ENCODE data around the gene SNN.

DNA sequence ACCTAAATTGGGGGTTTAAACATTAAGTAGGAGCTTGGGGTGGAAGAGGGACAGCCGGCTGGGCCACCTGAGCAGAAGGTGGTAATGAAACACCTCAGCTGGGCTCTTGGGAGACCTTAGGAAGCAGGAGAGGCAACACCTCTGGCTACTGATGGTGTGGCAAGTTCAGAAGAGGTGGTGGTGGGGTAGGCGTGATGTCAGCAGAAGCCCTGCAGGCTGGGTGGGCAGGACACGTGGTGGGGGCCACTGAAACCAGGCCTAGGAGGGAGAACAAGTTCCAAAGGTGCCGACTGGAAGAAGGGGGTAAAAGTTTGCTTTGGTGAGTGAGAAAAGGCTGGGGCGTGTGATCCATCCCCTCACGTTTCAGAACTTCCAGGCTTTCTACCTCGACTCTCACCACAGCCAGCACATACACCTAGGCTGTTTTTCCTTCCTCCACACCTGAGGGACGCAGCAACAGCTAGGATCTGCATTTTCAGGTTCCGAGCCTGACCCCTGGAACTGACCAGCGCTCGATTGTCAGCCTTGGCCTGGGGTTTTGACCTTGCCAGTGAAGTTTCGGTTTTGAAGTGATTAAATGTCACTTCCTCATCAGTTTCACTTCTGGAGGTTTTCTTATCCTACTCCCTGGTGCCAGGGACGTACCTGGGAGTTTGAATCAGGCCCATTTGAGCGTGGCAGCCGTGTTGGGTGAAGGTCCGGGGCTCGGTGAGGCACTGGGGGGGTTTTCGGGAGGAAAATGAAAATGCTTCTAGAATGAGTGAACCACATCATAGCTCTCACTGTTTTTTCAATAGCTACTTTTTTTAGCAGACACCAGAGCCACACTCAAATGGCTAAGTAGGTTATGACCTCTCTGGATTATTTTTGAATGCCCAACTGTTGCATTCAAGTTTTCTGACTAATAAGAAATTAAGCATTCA is 10.0 kb downstream of the SNN start:
- TF ChIP-seq, protein P1, sequence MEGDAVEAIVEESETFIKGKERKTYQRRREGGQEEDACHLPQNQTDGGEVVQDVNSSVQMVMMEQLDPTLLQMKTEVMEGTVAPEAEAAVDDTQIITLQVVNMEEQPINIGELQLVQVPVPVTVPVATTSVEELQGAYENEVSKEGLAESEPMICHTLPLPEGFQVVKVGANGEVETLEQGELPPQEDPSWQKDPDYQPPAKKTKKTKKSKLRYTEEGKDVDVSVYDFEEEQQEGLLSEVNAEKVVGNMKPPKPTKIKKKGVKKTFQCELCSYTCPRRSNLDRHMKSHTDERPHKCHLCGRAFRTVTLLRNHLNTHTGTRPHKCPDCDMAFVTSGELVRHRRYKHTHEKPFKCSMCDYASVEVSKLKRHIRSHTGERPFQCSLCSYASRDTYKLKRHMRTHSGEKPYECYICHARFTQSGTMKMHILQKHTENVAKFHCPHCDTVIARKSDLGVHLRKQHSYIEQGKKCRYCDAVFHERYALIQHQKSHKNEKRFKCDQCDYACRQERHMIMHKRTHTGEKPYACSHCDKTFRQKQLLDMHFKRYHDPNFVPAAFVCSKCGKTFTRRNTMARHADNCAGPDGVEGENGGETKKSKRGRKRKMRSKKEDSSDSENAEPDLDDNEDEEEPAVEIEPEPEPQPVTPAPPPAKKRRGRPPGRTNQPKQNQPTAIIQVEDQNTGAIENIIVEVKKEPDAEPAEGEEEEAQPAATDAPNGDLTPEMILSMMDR (IDR thresholded peaks at IDR 0.05; ENCODE audit: poor library complexity) = no peak
- TF ChIP-seq EZH2 (IDR thresholded peaks at IDR 0.05; ENCODE audit: borderline replicate concordance) = no peak
- no peak for TF ChIP-seq EZH2phosphoT487 (IDR thresholded peaks at IDR 0.05; ENCODE audit: low read depth, severe bottlenecking, unreplicated experiment)
